Measurements from ENCODE around the gene ANXA11.
"Not testable (repeated sequence)": the region's sequence is repeated elsewhere in the genome, so short reads cannot be mapped to it uniquely, and the experiment has no call there.

The ANXA11 gene

DNA sequence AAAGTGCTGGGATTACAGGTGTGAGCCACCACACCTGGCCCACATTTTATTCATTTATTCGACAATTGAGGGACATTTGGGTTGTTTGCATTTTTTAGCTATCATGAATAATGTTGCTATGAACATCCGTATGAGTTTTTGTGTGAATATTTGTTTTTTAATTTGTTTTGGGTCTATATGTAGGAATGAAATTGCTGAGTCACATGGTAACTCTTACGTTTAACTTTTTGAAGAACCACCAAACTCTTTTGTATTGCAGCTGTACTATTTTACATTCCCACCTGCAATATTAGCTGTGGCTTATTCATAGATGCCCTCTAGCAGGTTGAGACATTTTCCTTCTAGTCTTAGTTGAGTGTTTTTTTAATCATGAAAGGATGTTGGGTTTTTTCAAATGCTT is 58.4 kb downstream of the ANXA11 start:
- DNase-seq (ENCODE audit: low read depth in 2 of 2): no peak

GRCh38 chr10:80145406-80146308 is 59.7 kb downstream of the ANXA11 start:
- not testable (repeated sequence) for DNase-seq (ENCODE audit: low read depth in 2 of 2)

- DNase-seq (ENCODE audit: low read depth in 2 of 2): no peak
Measured at GRCh38 chr10:80144696-80145131, 60.6 kb downstream of the ANXA11 start.

- DNase-seq (ENCODE audit: low read depth in 2 of 2): no peak
Measured at GRCh38 chr10:80144067-80144695, 61.2 kb downstream of the ANXA11 start.

- DNase-seq (ENCODE audit: low read depth in 2 of 2): no peak
Measured at GRCh38 chr10:80141696-80142460, 63.5 kb downstream of the ANXA11 start.

DNA sequence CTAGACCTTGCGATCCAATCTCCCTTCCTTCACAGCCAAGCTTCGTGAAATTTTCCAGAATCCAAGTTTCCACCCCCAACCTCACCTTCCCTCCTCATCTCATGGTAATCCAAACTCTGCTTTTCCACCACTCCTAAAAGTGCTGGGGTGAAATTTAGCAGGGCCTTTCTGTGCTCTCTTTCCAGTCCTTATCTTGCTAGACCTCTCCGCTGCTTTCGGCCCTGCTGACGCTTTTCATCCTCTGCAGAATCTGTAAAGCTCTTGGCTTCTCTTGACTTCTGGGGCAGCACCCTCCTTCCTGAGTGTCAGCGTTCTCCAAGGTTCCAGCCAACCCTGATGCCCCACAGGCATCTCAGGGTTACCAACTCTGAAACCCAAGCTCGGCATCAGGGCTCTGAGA is 65.1 kb downstream of the ANXA11 start:
- DNase-seq (ENCODE audit: low read depth in 2 of 2): no peak

GRCh38 chr10:80139265-80139664 is 66.1 kb downstream of the ANXA11 start:
- no peak for DNase-seq (ENCODE audit: low read depth in 2 of 2)

- no peak for DNase-seq (ENCODE audit: low read depth in 2 of 2)
Measured at GRCh38 chr10:80137920-80138319, 67.4 kb downstream of the ANXA11 start.

DNA sequence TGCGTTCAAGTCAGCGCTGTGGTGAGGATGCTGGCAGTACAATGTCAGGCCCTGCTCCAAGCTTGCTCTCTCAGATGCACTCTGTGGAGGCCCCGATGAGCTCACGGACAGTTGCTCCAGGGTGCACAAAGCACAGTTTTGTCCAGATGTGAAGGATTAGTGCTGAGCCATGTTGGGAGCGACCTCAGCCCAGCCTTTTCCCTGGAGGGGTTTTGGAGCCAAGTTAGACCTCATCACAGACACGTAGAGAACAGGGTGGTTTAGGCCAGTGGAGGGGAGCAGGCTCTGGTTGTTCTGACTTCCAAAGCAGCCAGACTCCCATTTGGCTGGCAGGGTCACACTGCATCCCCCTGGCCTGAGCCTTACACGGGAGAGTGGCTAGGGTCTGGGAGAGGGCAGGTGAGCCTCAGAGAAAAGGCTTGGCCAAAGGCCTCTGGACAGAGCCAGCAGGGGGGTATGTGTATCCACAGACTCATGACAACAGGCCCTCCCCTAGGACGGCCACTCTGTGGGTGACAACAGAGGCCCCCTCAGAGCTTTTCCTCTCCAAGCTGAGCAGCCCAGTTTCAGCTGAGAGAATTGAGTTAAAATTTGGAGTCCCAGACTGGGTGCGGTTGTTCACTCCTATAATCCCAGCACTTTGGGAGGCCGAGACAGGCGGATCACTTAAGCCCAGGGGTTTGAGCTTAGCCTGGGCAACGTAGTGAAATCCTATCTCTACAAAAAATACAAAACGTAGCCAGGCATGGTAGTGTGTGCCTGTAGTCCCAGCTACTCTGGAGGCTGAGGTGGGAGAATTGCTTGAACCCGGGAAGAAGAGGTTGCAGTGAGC is 68.1 kb downstream of the ANXA11 start:
- no peak for DNase-seq (ENCODE audit: low read depth in 2 of 2)

- DNase-seq (ENCODE audit: low read depth in 2 of 2): no peak
Measured at GRCh38 chr10:80136134-80136571, 69.2 kb downstream of the ANXA11 start.

- DNase-seq (ENCODE audit: low read depth in 2 of 2): not testable (repeated sequence)
Measured at GRCh38 chr10:80133687-80134086, 71.7 kb downstream of the ANXA11 start.

- DNase-seq (ENCODE audit: low read depth in 2 of 2): no peak
Measured at GRCh38 chr10:80133206-80133605, 72.1 kb downstream of the ANXA11 start.

DNA sequence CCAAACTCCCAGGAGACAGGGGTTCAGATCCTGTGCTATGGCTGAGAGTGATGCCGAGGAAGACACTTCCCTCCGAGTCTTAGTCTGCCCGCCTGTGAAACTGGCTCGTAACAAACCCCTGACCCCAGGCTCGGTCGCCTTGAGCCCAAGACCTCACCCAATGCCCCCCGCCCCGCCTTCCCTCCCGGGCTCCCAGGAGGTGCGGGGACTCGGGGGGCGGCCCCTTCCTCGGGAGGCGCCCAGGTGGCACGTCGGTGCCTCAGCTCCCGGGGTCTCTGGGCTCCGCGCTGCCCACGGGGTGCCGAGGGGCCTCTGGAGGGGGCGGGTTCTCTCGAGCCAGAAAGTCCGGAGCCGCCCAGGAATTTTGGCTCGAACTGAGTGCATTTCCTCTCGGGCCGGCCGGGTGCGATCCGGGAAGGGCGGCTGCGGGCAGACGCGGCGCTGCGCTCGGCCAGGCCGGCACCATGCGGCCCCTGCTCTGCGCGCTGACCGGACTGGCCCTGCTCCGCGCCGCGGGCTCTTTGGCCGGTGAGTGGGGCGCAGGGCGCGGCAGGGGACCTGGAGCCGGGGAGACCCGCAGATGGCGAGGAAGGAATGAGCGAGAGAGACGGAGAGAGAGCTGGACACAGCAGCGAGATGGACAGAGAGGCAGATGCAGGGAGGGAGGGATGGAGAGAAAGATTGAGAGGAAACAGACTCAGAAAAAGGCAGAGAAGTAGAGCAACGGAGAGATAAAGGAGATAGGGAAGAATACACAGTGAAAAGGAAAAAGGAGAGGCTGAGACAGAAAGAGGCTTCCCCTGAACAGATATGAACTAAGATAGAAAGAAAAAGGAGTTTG is 72.8 kb downstream of the ANXA11 start, which contains the start of gene PLAC9:
PLAC9 (plus strand) TSS at position 432 of the 841 bp plus-strand sequence; CDS start at position 465, 33 bp downstream.
- DNase-seq (ENCODE audit: low read depth in 2 of 2): no peak

DNA sequence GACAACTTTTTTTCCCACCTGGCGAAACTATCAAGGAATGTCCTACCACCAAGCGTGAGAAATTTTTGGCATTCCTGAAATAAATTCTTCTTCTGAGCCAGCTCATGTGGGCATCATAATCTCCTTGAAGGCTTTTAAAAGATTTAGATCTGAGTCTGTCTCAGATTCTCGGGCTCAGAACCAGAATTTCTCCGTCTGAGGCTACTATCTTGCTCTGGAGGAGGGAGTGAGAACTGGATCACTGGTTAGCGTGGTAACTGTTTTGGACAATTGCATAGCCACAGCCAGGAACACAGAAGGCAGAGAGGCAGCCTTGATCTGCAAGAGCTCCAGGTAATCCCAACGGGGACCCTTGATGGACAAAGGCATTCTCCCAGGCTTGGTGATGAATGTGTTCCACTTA is 73.8 kb downstream of the ANXA11 start:
- DNase-seq (ENCODE audit: low read depth in 2 of 2): no peak

DNA sequence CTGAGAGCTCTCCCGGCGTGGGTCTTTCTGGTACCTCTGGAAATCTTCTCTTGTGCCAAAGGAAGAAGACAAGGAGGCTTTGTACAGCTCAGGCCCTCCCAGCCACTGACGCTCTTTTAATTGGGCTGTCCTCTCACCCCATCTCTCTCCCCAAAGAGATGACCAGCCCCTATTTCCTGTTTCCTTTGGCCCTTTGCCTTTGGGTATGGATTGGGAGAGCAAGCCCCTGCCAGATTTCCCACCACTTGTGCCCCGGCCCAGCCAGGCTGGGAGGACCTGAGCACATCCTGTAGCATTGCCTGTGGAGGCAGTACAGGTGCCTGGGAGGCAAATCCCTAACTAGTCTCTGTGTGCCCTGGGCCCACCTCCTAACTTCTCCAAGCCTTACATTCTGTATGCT is 78.5 kb downstream of the ANXA11 start:
- DNase-seq (ENCODE audit: low read depth in 2 of 2): no peak

DNA sequence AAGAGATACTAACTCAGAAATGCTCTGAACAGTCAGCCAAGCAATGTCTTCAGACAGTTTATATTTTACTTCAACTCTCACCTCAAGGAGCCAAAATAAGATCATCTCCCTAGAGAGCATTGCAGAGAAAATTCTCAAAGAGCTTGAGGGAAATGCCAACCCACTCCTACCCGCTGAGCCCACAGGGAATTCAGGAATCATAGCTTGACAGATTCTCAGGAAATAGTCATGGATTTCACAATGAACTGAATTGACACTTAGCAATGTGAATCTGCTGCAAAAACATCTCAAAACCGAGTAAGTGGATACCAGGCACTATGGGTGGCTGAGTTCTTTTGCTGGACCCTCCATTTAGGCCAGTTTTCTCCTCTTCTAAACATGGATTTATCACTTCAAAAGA is 82.6 kb downstream of the ANXA11 start:
- no peak for DNase-seq (ENCODE audit: low read depth in 2 of 2)

GRCh38 chr10:80122110-80122710 is 83.1 kb downstream of the ANXA11 start:
- DNase-seq (ENCODE audit: low read depth in 2 of 2): no peak

GRCh38 chr10:80118669-80119068 is 86.7 kb downstream of the ANXA11 start:
- no peak for DNase-seq (ENCODE audit: low read depth in 2 of 2)

DNA sequence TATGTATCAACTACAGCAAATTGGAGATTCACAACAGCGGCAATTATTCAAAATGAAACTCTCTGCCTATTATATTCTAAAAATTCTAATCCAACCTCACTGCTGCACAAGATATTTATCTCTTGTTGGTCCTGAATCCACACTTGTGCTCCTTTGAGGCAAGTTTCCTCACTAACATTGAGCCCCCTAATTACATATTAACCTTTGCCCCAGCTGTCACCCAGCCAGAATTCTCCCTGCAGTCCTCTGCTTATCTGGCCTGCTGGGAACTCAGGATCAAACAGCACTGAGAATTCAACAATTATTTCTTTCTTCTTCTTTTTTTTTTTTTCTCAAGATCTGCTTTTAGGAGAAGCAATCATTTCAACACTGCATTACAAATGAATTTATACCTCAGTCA is 94.4 kb downstream of the ANXA11 start:
- DNase-seq (ENCODE audit: low read depth in 2 of 2): no peak

Measured in stimulated activated CD4-positive, alpha-beta T cell treated with anti-CD3 and anti-CD28 coated beads, Interleukin-1b, Interleukin-23, amount 100 ng/mL, for 1 hour (primary cell).